Lower leg skin (tissue), 3 donors: ENCODE measurements around the gene SCYGR3.

Source experiments
- POLR2A ChIP-seq, 2 donors: fragments of 450-650 bp; IDR thresholded peaks; one replicate each; pipeline ENCODE4 v1.6.1; 2016 to 2017; ENCODE audit warnings: antibody characterized with exemption in 2 of 2, mild to moderate bottlenecking in 1 of 2, moderate library complexity in 1 of 2
- TF ChIP-seq, protein P1 (sequence below), 3 donors: fragments of 450-650 bp; IDR thresholded peaks; one replicate each; pipeline ENCODE4 v1.5.1; 2016; ENCODE audit warnings: antibody characterized with exemption in 3 of 3, mild to moderate bottlenecking in 3 of 3, moderate library complexity in 2 of 3

DNA sequence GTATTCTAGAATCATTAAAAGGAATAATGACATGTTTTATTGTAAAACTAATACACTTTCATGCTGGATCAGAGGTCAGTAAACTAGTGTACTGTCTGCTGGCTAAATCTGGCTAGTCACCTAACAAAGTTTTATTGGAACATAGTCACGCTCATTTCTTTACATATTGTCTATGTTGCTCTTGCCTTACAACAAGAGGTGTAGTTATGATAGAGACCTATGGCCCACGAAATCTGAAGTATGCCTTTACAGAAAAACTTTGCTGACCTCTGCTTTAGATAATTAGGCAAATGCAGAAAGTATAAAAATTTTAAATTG is 45.8 kb downstream of the SCYGR3 start:
- no peak for TF ChIP-seq POLR2A (IDR thresholded peaks at IDR 0.05)
- TF ChIP-seq, protein P1, sequence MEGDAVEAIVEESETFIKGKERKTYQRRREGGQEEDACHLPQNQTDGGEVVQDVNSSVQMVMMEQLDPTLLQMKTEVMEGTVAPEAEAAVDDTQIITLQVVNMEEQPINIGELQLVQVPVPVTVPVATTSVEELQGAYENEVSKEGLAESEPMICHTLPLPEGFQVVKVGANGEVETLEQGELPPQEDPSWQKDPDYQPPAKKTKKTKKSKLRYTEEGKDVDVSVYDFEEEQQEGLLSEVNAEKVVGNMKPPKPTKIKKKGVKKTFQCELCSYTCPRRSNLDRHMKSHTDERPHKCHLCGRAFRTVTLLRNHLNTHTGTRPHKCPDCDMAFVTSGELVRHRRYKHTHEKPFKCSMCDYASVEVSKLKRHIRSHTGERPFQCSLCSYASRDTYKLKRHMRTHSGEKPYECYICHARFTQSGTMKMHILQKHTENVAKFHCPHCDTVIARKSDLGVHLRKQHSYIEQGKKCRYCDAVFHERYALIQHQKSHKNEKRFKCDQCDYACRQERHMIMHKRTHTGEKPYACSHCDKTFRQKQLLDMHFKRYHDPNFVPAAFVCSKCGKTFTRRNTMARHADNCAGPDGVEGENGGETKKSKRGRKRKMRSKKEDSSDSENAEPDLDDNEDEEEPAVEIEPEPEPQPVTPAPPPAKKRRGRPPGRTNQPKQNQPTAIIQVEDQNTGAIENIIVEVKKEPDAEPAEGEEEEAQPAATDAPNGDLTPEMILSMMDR (IDR thresholded peaks at IDR 0.05) = no peak
